NT2/D1 (cell line): ENCODE results near the gene SCAP.

Source experiments
- SUZ12 ChIP-seq: IDR thresholded peaks from 2 replicates; pipeline ENCODE4 v1.6.1; 2011; ENCODE audit not compliant: insufficient read length, insufficient read depth; ENCODE audit errors: extremely low read depth
- ZNF274 ChIP-seq: IDR thresholded peaks from 2 replicates; pipeline ENCODE4 v1.6.1; 2011; ENCODE audit warnings: mild to moderate bottlenecking, low read depth, low read length

- TF ChIP-seq ZNF274 (no peak), SUZ12 (no peak)
Measured at GRCh38 chr3:47515864-47516319, 40.2 kb upstream of the SCAP start.
